Measurements from ENCODE around the gene RAB5A. TPM values are rescaled to one million over a fixed set of nuclear protein-coding genes. Genes with fewer than 3 reads are reported as not detected.
"Not testable (repeated sequence)": the region's sequence is repeated elsewhere in the genome, so short reads cannot be mapped to it uniquely, and the experiment has no call there.

The RAB5A gene
- polyA plus RNA-seq, 4 donors = 66.6 to 87.6 (median 83.7) TPM

GRCh38 chr3:19947549-19948225 lies 790 bp downstream of the RAB5A start:
- DNase-seq (ENCODE audit: low read depth in 4 of 4, low spot score in 3 of 4) = peak in 3 of 4 donors; percentile 27 to 55 (median 40)

- no peak for DNase-seq (ENCODE audit: low read depth in 4 of 4, low spot score in 3 of 4)
Measured at GRCh38 chr3:19948226-19948591, 1.3 kb downstream of the RAB5A start.

- no peak for DNase-seq (ENCODE audit: low read depth in 4 of 4, low spot score in 3 of 4)
Measured at GRCh38 chr3:19950316-19950715, 3.4 kb downstream of the RAB5A start.

GRCh38 chr3:19954676-19955075 lies 7.8 kb downstream of the RAB5A start:
- no peak for DNase-seq (ENCODE audit: low read depth in 4 of 4, low spot score in 3 of 4)

- DNase-seq (ENCODE audit: low read depth in 4 of 4, low spot score in 3 of 4) = not testable (repeated sequence)
Measured at GRCh38 chr3:19957354-19957753, 10.5 kb downstream of the RAB5A start.

- DNase-seq (ENCODE audit: low read depth in 4 of 4, low spot score in 3 of 4) = no peak
Measured at GRCh38 chr3:19959505-19959904, 12.6 kb downstream of the RAB5A start.

GRCh38 chr3:19960696-19961095 lies 13.8 kb downstream of the RAB5A start:
- DNase-seq (ENCODE audit: low read depth in 4 of 4, low spot score in 3 of 4) = no peak

GRCh38 chr3:19961960-19962359 lies 15.1 kb downstream of the RAB5A start:
- DNase-seq (ENCODE audit: low read depth in 4 of 4, low spot score in 3 of 4) = no peak

GRCh38 chr3:19967208-19967607 lies 20.3 kb downstream of the RAB5A start:
- DNase-seq (ENCODE audit: low read depth in 4 of 4, low spot score in 3 of 4) = no peak

GRCh38 chr3:19967812-19968211 lies 20.9 kb downstream of the RAB5A start:
- no peak for DNase-seq (ENCODE audit: low read depth in 4 of 4, low spot score in 3 of 4)

- no peak for DNase-seq (ENCODE audit: low read depth in 4 of 4, low spot score in 3 of 4)
Measured at GRCh38 chr3:19970327-19970726, 23.4 kb downstream of the RAB5A start.

GRCh38 chr3:19972054-19972453 lies 25.2 kb downstream of the RAB5A start:
- no peak for DNase-seq (ENCODE audit: low read depth in 4 of 4, low spot score in 3 of 4)

GRCh38 chr3:19988904-19989303 lies 42.0 kb downstream of the RAB5A start:
- not testable (repeated sequence) for DNase-seq (ENCODE audit: low read depth in 4 of 4, low spot score in 3 of 4)

- DNase-seq (ENCODE audit: low read depth in 4 of 4, low spot score in 3 of 4) = no peak
Measured at GRCh38 chr3:19994796-19995195, 47.9 kb downstream of the RAB5A start.

GRCh38 chr3:19997502-19997901 lies 50.6 kb downstream of the RAB5A start:
- no peak for DNase-seq (ENCODE audit: low read depth in 4 of 4, low spot score in 3 of 4)

GRCh38 chr3:20001932-20002331 lies 55.0 kb downstream of the RAB5A start:
- no peak for DNase-seq (ENCODE audit: low read depth in 4 of 4, low spot score in 3 of 4)

- DNase-seq (ENCODE audit: low read depth in 4 of 4, low spot score in 3 of 4) = no peak
Measured at GRCh38 chr3:20007960-20008359, 61.1 kb downstream of the RAB5A start.

- DNase-seq (ENCODE audit: low read depth in 4 of 4, low spot score in 3 of 4) = no peak
Measured at GRCh38 chr3:20008646-20009045, 61.7 kb downstream of the RAB5A start.

GRCh38 chr3:20012164-20012563 lies 65.3 kb downstream of the RAB5A start, which contains the start of gene PP2D1:
TSS of gene PP2D1 (minus strand) at chr3:20012264. CDS start at chr3:20012072, 192 bp downstream.
- no peak for DNase-seq (ENCODE audit: low read depth in 4 of 4, low spot score in 3 of 4)

GRCh38 chr3:20013396-20013795 lies 66.5 kb downstream of the RAB5A start:
- DNase-seq (ENCODE audit: low read depth in 4 of 4, low spot score in 3 of 4) = no peak

GRCh38 chr3:20015525-20015924 lies 68.6 kb downstream of the RAB5A start:
- DNase-seq (ENCODE audit: low read depth in 4 of 4, low spot score in 3 of 4) = no peak

- not testable (repeated sequence) for DNase-seq (ENCODE audit: low read depth in 4 of 4, low spot score in 3 of 4)
Measured at GRCh38 chr3:20016076-20016475, 69.2 kb downstream of the RAB5A start.
